Gastroesophageal sphincter (tissue), 3 donors: ENCODE results near the gene SNX11.

ENCODE experiments used
- EP300 ChIP-seq: sonication (generic); formaldehyde crosslinking; IDR thresholded peaks from one replicate; pipeline ENCODE4 v1.6.1; 2017; ENCODE audit warnings: antibody characterized with exemption, mild to moderate bottlenecking
- POLR2A ChIP-seq, 2 donors: fragments of 450-650 bp; IDR thresholded peaks; one replicate each; pipeline ENCODE4 v1.6.1; 2017; ENCODE audit warnings: antibody characterized with exemption in 2 of 2, mild to moderate bottlenecking in 2 of 2, moderate library complexity in 1 of 2
- TF ChIP-seq, protein P1 (sequence below), 4 experiments: fragments of 200-600 bp in 2 of 4; fragments of 450-650 bp in 2 of 4; sonication (generic) in 1 of 4; IDR thresholded peaks; one replicate each; pipeline ENCODE4 v1.5.1; 2017 to 2019; ENCODE audit warnings: antibody characterized with exemption in 4 of 4, mild to moderate bottlenecking in 2 of 4, moderate library complexity in 2 of 4

DNA sequence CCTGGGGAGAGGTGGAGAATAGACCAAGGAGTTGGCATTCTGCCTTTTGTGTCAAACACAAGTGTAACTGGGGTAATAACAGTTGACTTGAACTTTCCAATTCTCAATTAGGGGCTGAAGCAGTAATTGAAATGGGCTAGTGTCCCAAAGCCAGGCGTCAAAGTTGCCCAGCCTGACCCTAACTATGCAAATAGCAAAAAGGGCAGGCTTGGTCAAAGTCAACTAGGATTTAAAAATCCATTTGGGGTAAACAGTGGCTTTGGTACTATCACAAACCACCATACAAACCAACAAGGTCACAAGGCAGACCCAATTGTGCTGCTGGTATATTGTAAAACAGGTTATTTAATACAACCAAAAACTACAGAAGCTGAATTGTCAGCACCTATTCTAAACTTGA, 41.4 kb upstream of the SNX11 start:
- TF ChIP-seq, protein P1, sequence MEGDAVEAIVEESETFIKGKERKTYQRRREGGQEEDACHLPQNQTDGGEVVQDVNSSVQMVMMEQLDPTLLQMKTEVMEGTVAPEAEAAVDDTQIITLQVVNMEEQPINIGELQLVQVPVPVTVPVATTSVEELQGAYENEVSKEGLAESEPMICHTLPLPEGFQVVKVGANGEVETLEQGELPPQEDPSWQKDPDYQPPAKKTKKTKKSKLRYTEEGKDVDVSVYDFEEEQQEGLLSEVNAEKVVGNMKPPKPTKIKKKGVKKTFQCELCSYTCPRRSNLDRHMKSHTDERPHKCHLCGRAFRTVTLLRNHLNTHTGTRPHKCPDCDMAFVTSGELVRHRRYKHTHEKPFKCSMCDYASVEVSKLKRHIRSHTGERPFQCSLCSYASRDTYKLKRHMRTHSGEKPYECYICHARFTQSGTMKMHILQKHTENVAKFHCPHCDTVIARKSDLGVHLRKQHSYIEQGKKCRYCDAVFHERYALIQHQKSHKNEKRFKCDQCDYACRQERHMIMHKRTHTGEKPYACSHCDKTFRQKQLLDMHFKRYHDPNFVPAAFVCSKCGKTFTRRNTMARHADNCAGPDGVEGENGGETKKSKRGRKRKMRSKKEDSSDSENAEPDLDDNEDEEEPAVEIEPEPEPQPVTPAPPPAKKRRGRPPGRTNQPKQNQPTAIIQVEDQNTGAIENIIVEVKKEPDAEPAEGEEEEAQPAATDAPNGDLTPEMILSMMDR (IDR thresholded peaks at IDR 0.05), result no peak
- no peak for TF ChIP-seq POLR2A (IDR thresholded peaks at IDR 0.05)
- no peak for TF ChIP-seq EP300
